Muscle of back (tissue), 11 donors: ENCODE measurements around the gene IKBIP. TPM values are rescaled to one million over a fixed set of nuclear protein-coding genes. Genes with fewer than 3 reads are reported as not detected.
"Not testable (repeated sequence)": the region's sequence is repeated elsewhere in the genome, so short reads cannot be mapped to it uniquely, and the experiment has no call there.

Source experiments
- DNase-seq, 3 donors: peaks; one replicate each; pipeline versions ENCODE4 v3.0.0 to v3.0.0-alpha.2; 2013
- polyA plus RNA-seq, 10 donors: library from polyadenylated mRNA; unstranded; fragments of 120-200 nt; gene quantifications; one replicate each; pipeline ENCODE4 v1.2.1, GENCODE V29; 2013; ENCODE audit not compliant: insufficient read length in 10 of 10

The IKBIP gene
- polyA plus RNA-seq, 10 donors: 21.5 to 43.5 (median 27.1) TPM

GRCh38 chr12:98579835-98580234 is 64.8 kb downstream of the IKBIP start:
- DNase-seq: no peak

- no peak for DNase-seq
Measured at GRCh38 chr12:98579347-98579746, 65.2 kb downstream of the IKBIP start.

GRCh38 chr12:98578821-98579220 is 65.8 kb downstream of the IKBIP start:
- no peak for DNase-seq

GRCh38 chr12:98578392-98578791 is 66.2 kb downstream of the IKBIP start:
- DNase-seq: no peak

- not testable (repeated sequence) for DNase-seq
Measured at GRCh38 chr12:98576795-98577194, 67.8 kb downstream of the IKBIP start.

- no peak for DNase-seq
Measured at GRCh38 chr12:98575013-98575412, 69.6 kb downstream of the IKBIP start.

Other genes with a start within 250 kb of the IKBIP start
- gene TMPO, start 129.2 kb downstream of the IKBIP start, polyA plus RNA-seq: 100 to 1,000 TPM in 2 of 10 donors, 10 to 100 TPM in 8; 55.8 to 114 (median 82.6) TPM
- 100 to 1,000 TPM; 586 to 818 (median 665) TPM for gene SLC25A3, start 51.1 kb downstream of the IKBIP start, polyA plus RNA-seq
- gene APAF1, start 502 bp upstream of the IKBIP start, polyA plus RNA-seq: 10 to 100 TPM; 22.4 to 36.8 (median 30.2) TPM